Measurements from ENCODE around the gene CORO7. TPM values are rescaled to one million over a fixed set of nuclear protein-coding genes. Genes with fewer than 3 reads are reported as not detected.

CORO7 gene
- total and polyA plus RNA-seq, 9 of the 15 experiments (the other 6 are each of a cell fraction or from before 2014, with no cell fraction given): 0.45 to 77.2 (median 18.7) TPM

- Histone ChIP-seq H3K4me1 (replicated peaks in 1 of 2; ENCODE audit: control insufficient read depth in 2 of 2, insufficient read depth in 2 of 2, low read length in 2 of 2) (peaks cover 5 to 51% of the 10 kb centered on the region in 2 experiments; a peak in 4 of 5 replicates), H4K20me1 (replicated peaks; ENCODE audit: control insufficient read depth, insufficient read depth, low read length) (no peaks in the 10 kb centered on the region; the same call in 1 of the 2 replicates), H3K27me3 (ENCODE audit: control insufficient read depth in 2 of 2, insufficient read depth in 2 of 2, low read length in 2 of 2) (no peaks in the 10 kb centered on the region), H3K4me2 (ENCODE audit: insufficient read depth, low read length) (peak overlapping the region; percentile 68; the same call in 1 of the 2 replicates), H3K4me3 (no peak overlapping the region), H3K36me3 (ENCODE audit: control insufficient read depth, insufficient read depth, low read length) (no peaks in the 10 kb centered on the region), H3K9ac (ENCODE audit: insufficient read depth in 1 of 2, low read depth in 2 of 2, low read length in 2 of 2) (peak overlapping the region in 1 of 2 experiments; percentile 76; a peak in 2 of 4 replicates), H3K9me1 (ENCODE audit: control insufficient read depth, insufficient read depth, low read length) (no peaks in the 10 kb centered on the region), H2AFZ (ENCODE audit: low read depth, low read length) (peak overlapping the region; percentile 87), H3K9me3 (replicated peaks; ENCODE audit: control insufficient read depth, insufficient read depth, low read depth, low read length) (no peaks in the 10 kb centered on the region), H3K27ac (ENCODE audit: extremely low read depth, low read depth, low read length) (0 out of 3 replicates have a peak overlapping the region, but pooled peaks have one; percentile 31), H3K79me2 (ENCODE audit: control insufficient read depth, insufficient read depth, low read length) (peaks cover 14% of the 10 kb centered on the region)
- no TSS peak for BruUV-seq (replicated peaks)
- FAIRE-seq: peak; percentile 87
- intact Hi-C loops (cut with micrococcal nuclease): no loop called here
- ChIA-PET CTCF (ENCODE audit: low intra/inter-chr PET ratio) (no interaction called here), POLR2A (interaction anchor here (0.7 to 1.2 kb wide), 2 partner anchors 16 to 42 kb away, joined by 3 read pairs; no protein-coding TSS in a partner anchor)
- peak; percentile 76 to 85 (median 80) for DNase-seq (ENCODE audit: extremely low read depth in 1 of 4, low spot score in 3 of 4)
- ATAC-seq: peak; percentile 84
- in situ Hi-C loops (cut with MboI): no loop called here
- WGBS (ENCODE audit: insufficient coverage, low coverage, missing lambda C conversion rate): 12% methylated on average over 29 of the region's 43 CpGs
- no peak for TF ChIP-seq KLF6 (CRISPR knock-in tag; IDR thresholded peaks at IDR 0.05; ENCODE audit: borderline replicate concordance)
- TF ChIP-seq FIP1L1 (IDR thresholded peaks at IDR 0.05; ENCODE audit: low read depth, low read length, poor library complexity, severe bottlenecking): peak; percentile 61
- TF ChIP-seq DEAF1 (CRISPR knock-in tag; IDR thresholded peaks at IDR 0.05): no peak
- TF ChIP-seq ZNF140 (CRISPR knock-in tag; IDR thresholded peaks at IDR 0.05): no peak
- no peak for TF ChIP-seq ZBTB43 (CRISPR knock-in tag; IDR thresholded peaks at IDR 0.05)
- TF ChIP-seq ZBTB26 (CRISPR knock-in tag; IDR thresholded peaks at IDR 0.05): no peak
- no peak for TF ChIP-seq NCOA2 (IDR thresholded peaks at IDR 0.05; ENCODE audit: partially characterized antibody in 2 of 2)
- 0 out of 2 replicates have a peak, but pooled peaks have one; percentile 21 for TF ChIP-seq HDAC2 (IDR thresholded peaks at IDR 0.05)
- no peak for TF ChIP-seq SRSF7 (optimal IDR thresholded peaks at IDR 0.05; ENCODE audit: low read depth, low read length)
- TF ChIP-seq CBFB (CRISPR knock-in tag; IDR thresholded peaks at IDR 0.05): 0 out of 2 replicates have a peak, but pooled peaks have one; percentile 16
- no peak for TF ChIP-seq PYGO2 (tag; IDR thresholded peaks at IDR 0.05)
- no peak for TF ChIP-seq ZBED1 (IDR thresholded peaks at IDR 0.05)
- TF ChIP-seq XRCC5 (IDR thresholded peaks at IDR 0.05; ENCODE audit: low read depth, low read length): no peak
- TF ChIP-seq CREB5 (CRISPR knock-in tag; IDR thresholded peaks at IDR 0.05): no peak
- peak; percentile 5; the same call in 1 of the 2 replicates for TF ChIP-seq ZNF263 (CRISPR knock-in tag; IDR thresholded peaks at IDR 0.05; ENCODE audit: borderline replicate concordance)
Observed at GRCh38 chr16:4313563-4314531, 102.5 kb downstream of the CORO7 start.

Data from K562 (cell line).